Loucy (cell line): ENCODE measurements around the gene PCDHGC5.

Source experiments
- H2AFZ ChIP-seq: fragments of 200-600 bp; sonication (generic); 2 replicates; pipeline ENCODE4 v1.6.0; 2016; ENCODE audit warnings: antibody characterized with exemption, mild to moderate bottlenecking, low read length, moderate library complexity
- H3F3A ChIP-seq: fragments of 200-600 bp; 2 replicates; pipeline ENCODE4 v1.6.0; 2016; ENCODE audit warnings: antibody characterized with exemption, low read depth, mild to moderate bottlenecking
- H3K27me3 ChIP-seq: fragments of 200-600 bp; sonication (generic); 2 replicates; pipeline ENCODE4 v1.6.1; 2014; ENCODE audit warnings: low read length, mild to moderate bottlenecking; ENCODE audit not compliant: insufficient read depth, poor library complexity, severe bottlenecking
- H3K36me3 ChIP-seq: fragments of 200-600 bp; sonication (generic); 2 replicates; pipeline ENCODE4 v1.6.1; 2016; ENCODE audit warnings: low read length; ENCODE audit not compliant: insufficient read depth
- H3K4me1 ChIP-seq: fragments of 200-600 bp; sonication (generic); 2 replicates; pipeline ENCODE4 v1.5.1; 2014; ENCODE audit warnings: low read length, mild to moderate bottlenecking; ENCODE audit not compliant: insufficient read depth, poor library complexity, severe bottlenecking
- H3K4me2 ChIP-seq: fragments of 200-600 bp; sonication (generic); 2 replicates; pipeline ENCODE4 v1.6.0; 2014; ENCODE audit warnings: antibody characterized with exemption, low read length, low read depth, mild to moderate bottlenecking; ENCODE audit not compliant: poor library complexity, severe bottlenecking
- H3K4me3 ChIP-seq: fragments of 200-600 bp; sonication (generic); 2 replicates; pipeline ENCODE4 v1.5.1; 2014; ENCODE audit warnings: low read length, mild to moderate bottlenecking, mixed read lengths; ENCODE audit not compliant: poor library complexity, severe bottlenecking
- H3K79me2 ChIP-seq: fragments of 200-600 bp; sonication (generic); 2 replicates; pipeline ENCODE4 v1.6.1; 2014; ENCODE audit warnings: low read length; ENCODE audit not compliant: insufficient read depth
- H3K9ac ChIP-seq: fragments of 200-600 bp; sonication (generic); 2 replicates; pipeline ENCODE4 v1.6.0; 2014; ENCODE audit warnings: mild to moderate bottlenecking, low read depth, low read length, moderate library complexity; ENCODE audit not compliant: poor library complexity, severe bottlenecking
- H3K9me2 ChIP-seq: fragments of 200-600 bp; sonication (generic); replicated peaks from 2 replicates; pipeline ENCODE4 v1.6.1; 2016; ENCODE audit warnings: low read depth, low read length, mixed read lengths
- H3K9me3 ChIP-seq: fragments of 200-600 bp; sonication (generic); 2 replicates; pipeline ENCODE4 v1.6.1; 2014; ENCODE audit warnings: mild to moderate bottlenecking, antibody characterized with exemption, low read length, low read depth; ENCODE audit not compliant: insufficient read depth
- H4K20me1 ChIP-seq: fragments of 200-600 bp; sonication (generic); 2 replicates; pipeline ENCODE4 v1.6.0; 2014; ENCODE audit warnings: antibody characterized with exemption, low read length, mild to moderate bottlenecking; ENCODE audit not compliant: insufficient read depth, poor library complexity, severe bottlenecking
- EZH2phosphoT487 ChIP-seq: fragments of 200-600 bp; IDR thresholded peaks from 2 replicates; pipeline ENCODE4 v1.6.1; 2018; ENCODE audit warnings: antibody characterized with exemption, mild to moderate bottlenecking, moderate library complexity, borderline replicate concordance
- TF ChIP-seq, protein P1 (sequence below): fragments of 200-600 bp; sonication (generic); conservative IDR thresholded peaks from 2 replicates; pipeline ENCODE4 v1.5.1; 2014; ENCODE audit warnings: mild to moderate bottlenecking, antibody characterized with exemption, low read length

The PCDHGC5 gene

GRCh38 chr5:141504216-141504615 lies 15.3 kb downstream of the PCDHGC5 start:
- no peak overlapping the region for H2AFZ ChIP-seq
- H4K20me1 ChIP-seq, result no peaks in the 10 kb centered on the region
- no peaks in the 10 kb centered on the region for H3K79me2 ChIP-seq
- no peak overlapping the region for H3K4me3 ChIP-seq
- H3K9me3 ChIP-seq, result no peaks in the 10 kb centered on the region
- H3K4me2 ChIP-seq, result no peak overlapping the region
- H3F3A ChIP-seq, result no peaks in the 10 kb centered on the region
- no peaks in the 10 kb centered on the region for H3K27me3 ChIP-seq
- no peak overlapping the region for H3K9ac ChIP-seq
- H3K36me3 ChIP-seq, result no peaks in the 10 kb centered on the region
- no peaks in the 10 kb centered on the region for H3K9me2 ChIP-seq
- TF ChIP-seq, protein P1, sequence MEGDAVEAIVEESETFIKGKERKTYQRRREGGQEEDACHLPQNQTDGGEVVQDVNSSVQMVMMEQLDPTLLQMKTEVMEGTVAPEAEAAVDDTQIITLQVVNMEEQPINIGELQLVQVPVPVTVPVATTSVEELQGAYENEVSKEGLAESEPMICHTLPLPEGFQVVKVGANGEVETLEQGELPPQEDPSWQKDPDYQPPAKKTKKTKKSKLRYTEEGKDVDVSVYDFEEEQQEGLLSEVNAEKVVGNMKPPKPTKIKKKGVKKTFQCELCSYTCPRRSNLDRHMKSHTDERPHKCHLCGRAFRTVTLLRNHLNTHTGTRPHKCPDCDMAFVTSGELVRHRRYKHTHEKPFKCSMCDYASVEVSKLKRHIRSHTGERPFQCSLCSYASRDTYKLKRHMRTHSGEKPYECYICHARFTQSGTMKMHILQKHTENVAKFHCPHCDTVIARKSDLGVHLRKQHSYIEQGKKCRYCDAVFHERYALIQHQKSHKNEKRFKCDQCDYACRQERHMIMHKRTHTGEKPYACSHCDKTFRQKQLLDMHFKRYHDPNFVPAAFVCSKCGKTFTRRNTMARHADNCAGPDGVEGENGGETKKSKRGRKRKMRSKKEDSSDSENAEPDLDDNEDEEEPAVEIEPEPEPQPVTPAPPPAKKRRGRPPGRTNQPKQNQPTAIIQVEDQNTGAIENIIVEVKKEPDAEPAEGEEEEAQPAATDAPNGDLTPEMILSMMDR, result no peak
- no peak for TF ChIP-seq EZH2phosphoT487
- no peaks in the 10 kb centered on the region for H3K4me1 ChIP-seq

- H3K9me2 ChIP-seq, result no peaks in the 10 kb centered on the region
- no peak overlapping the region for H3K4me2 ChIP-seq
- no peaks in the 10 kb centered on the region for H3K4me1 ChIP-seq
- H3F3A ChIP-seq, result no peaks in the 10 kb centered on the region
- no peaks in the 10 kb centered on the region for H3K27me3 ChIP-seq
- H3K36me3 ChIP-seq, result no peaks in the 10 kb centered on the region
- no peaks in the 10 kb centered on the region for H3K79me2 ChIP-seq
- no peak overlapping the region for H3K9ac ChIP-seq
- H3K9me3 ChIP-seq, result no peaks in the 10 kb centered on the region
- no peak overlapping the region for H3K4me3 ChIP-seq
- H2AFZ ChIP-seq, result no peak overlapping the region
- no peak for TF ChIP-seq EZH2phosphoT487
- TF ChIP-seq, protein P1, result no peak
- H4K20me1 ChIP-seq, result no peaks in the 10 kb centered on the region
Measured at GRCh38 chr5:141506381-141507155, 17.7 kb downstream of the PCDHGC5 start.

DNA sequence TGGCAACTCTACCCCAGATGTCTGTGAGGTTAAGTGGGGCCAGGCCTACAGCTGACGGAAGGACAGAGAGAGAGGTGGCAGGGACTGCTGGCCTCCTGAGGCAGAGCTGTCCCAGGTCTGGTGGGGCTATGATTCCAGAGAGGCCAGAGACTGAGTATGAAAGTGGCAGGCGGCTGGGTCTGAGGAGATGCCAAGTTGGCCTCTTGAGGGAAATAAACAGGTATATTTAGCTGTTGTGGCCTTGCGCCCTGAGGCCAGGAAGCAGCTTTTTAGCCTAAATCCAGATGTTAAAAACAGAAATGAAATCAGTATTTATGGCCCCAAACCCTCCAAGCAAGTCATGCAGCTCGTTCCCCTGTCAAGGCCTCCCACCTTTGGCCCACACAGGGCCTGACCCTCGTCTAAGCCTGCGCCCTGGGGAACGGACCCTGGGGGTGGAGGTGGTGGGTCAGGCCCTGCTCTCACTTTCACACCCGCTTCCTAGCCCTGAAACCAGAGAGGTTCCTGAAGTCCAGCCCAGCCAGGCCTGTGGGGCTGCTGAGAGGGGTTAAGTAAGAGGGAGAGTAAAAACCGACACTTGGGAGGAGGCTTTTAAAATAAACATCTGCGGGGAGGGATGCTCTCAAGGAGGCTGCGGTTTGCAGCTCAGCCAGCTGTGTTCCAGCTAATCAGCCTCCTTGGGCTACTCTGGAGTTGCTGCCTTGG lies 18.7 kb downstream of the PCDHGC5 start:
- TF ChIP-seq, protein P1, result no peak
- no peak for TF ChIP-seq EZH2phosphoT487
- H3K27me3 ChIP-seq, result no peaks in the 10 kb centered on the region
- H2AFZ ChIP-seq, result no peak overlapping the region
- no peak overlapping the region for H3K4me2 ChIP-seq
- no peaks in the 10 kb centered on the region for H4K20me1 ChIP-seq
- no peak overlapping the region for H3K4me3 ChIP-seq
- peaks cover under 1% of the 10 kb centered on the region; the same call in 1 of the 2 replicates for H3K36me3 ChIP-seq
- no peak overlapping the region for H3K9ac ChIP-seq
- H3K9me2 ChIP-seq, result no peaks in the 10 kb centered on the region
- no peaks in the 10 kb centered on the region for H3F3A ChIP-seq
- no peaks in the 10 kb centered on the region for H3K4me1 ChIP-seq
- no peaks in the 10 kb centered on the region for H3K79me2 ChIP-seq
- no peaks in the 10 kb centered on the region for H3K9me3 ChIP-seq
